SK-N-SH treated with all-trans-retinoic acid at 6 μM for 48 hours (cell line): Measurements from ENCODE around the gene BTBD16.

Source experiments
- ARNTL ChIP-seq: fragments of 450-650 bp; formaldehyde crosslinking; IDR thresholded peaks from 2 replicates; pipeline ENCODE4 v1.5.0; 2020; ENCODE audit warnings: low read depth, mild to moderate bottlenecking, moderate library complexity, borderline replicate concordance
- CREB5 ChIP-seq: fragments of 250-450 bp; sonication (Bioruptor Pico); IDR thresholded peaks from 2 replicates; pipeline ENCODE4 v1.5.1; 2020; ENCODE audit warnings: low read depth, mild to moderate bottlenecking, moderate library complexity
- CSDC2 ChIP-seq: fragments of 250-450 bp; sonication (Bioruptor Pico); IDR thresholded peaks from 2 replicates; pipeline ENCODE4 v1.5.0; 2020; ENCODE audit warnings: mild to moderate bottlenecking, moderate library complexity
- ESRRG ChIP-seq: fragments of 250-450 bp; sonication (Bioruptor Pico); IDR thresholded peaks from 2 replicates; pipeline ENCODE4 v1.6.1; 2021; ENCODE audit warnings: mild to moderate bottlenecking
- PATZ1 ChIP-seq: fragments of 250-450 bp; sonication (Bioruptor Pico); IDR thresholded peaks from 2 replicates; pipeline ENCODE4 v1.8.0; 2020; ENCODE audit warnings: mild to moderate bottlenecking, moderate library complexity, borderline replicate concordance
- POU6F1 ChIP-seq: fragments of 250-450 bp; sonication (Bioruptor Pico); IDR thresholded peaks from 2 replicates; pipeline ENCODE4 v1.8.0; 2021; ENCODE audit warnings: low read depth, mild to moderate bottlenecking, moderate library complexity, borderline replicate concordance
- PPARA ChIP-seq: fragments of 250-450 bp; sonication (Bioruptor Pico); IDR thresholded peaks from 2 replicates; pipeline ENCODE4 v1.5.0; 2020; ENCODE audit warnings: mild to moderate bottlenecking, borderline replicate concordance
- SNAI2 ChIP-seq: fragments of 250-450 bp; sonication (Bioruptor Pico); IDR thresholded peaks from 2 replicates; pipeline ENCODE4 v1.5.0; 2020; ENCODE audit warnings: mild to moderate bottlenecking, moderate library complexity
- TOX ChIP-seq: fragments of 250-450 bp; sonication (Bioruptor Pico); IDR thresholded peaks from 2 replicates; pipeline ENCODE4 v1.8.0; 2021; ENCODE audit warnings: mild to moderate bottlenecking, moderate library complexity, borderline replicate concordance
- TSHZ2 ChIP-seq: fragments of 250-450 bp; sonication (Bioruptor Pico); IDR thresholded peaks from 2 replicates; pipeline ENCODE4 v1.5.0; 2020; ENCODE audit warnings: mild to moderate bottlenecking, moderate library complexity
- ZNF565 ChIP-seq: fragments of 450-650 bp; formaldehyde crosslinking; conservative IDR thresholded peaks from 2 replicates; pipeline ENCODE4 v1.5.0; 2020; ENCODE audit warnings: low read depth, mild to moderate bottlenecking, moderate library complexity

GRCh38 chr10:122290334-122290733, 19.2 kb downstream of the BTBD16 start:
- TF ChIP-seq ARNTL (CRISPR knock-in tag): no peak
- no peak for TF ChIP-seq TOX (CRISPR knock-in tag)
- TF ChIP-seq POU6F1 (CRISPR knock-in tag): no peak
- no peak for TF ChIP-seq PPARA
- no peak for TF ChIP-seq TSHZ2 (CRISPR knock-in tag)
- no peak for TF ChIP-seq ZNF565
- no peak for TF ChIP-seq PATZ1
- TF ChIP-seq CSDC2 (CRISPR knock-in tag): no peak
- no peak for TF ChIP-seq CREB5
- TF ChIP-seq SNAI2: no peak
- no peak for TF ChIP-seq ESRRG (CRISPR knock-in tag)
